ENCODE data around the gene GABRD.

DNA sequence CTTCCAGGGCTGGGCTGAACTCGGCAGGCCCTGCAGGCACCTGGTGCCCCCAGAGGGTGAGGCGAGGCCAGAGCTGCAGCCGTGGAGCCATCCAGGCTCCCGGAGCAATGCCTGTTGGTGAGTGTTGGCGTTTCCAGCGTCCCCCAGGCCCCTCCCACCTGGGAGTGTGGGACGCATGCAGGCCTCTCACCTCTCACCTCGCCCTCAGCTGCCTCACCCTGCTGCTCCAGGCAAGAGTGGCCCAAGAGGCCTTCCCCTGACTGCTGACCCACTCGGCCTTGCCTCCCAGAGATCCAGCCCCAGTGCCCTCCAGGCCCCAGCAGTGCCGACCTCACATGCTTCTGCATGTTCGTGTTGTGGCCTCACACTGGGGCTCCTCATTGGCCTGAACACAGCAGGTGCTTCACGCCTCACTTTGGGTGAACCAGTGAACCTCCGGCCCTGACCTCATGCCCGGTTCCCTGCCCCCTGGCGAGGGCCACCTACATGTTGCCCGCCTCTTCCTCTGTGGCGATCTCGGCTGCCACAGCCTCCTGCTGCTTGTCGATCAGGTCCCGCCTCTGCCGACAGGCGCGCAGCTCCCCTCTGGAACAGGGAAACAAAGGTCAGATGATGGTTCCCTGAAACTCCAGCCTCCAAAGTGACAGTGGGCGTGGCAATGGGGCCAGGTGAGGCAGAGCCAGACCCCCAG lies 32.5 kb upstream of the GABRD start:
- TF ChIP-seq ATF1 (CRISPR knock-in tag; IDR thresholded peaks at IDR 0.05), result no peak
- no peak for TF ChIP-seq SP1 (CRISPR knock-in tag; conservative IDR thresholded peaks at IDR 0.05)
- TF ChIP-seq CREB1 (CRISPR knock-in tag; IDR thresholded peaks at IDR 0.05), result no peak
- TF ChIP-seq SOX15 (CRISPR knock-in tag; IDR thresholded peaks at IDR 0.05), result no peak
